IMR-90 (cell line): ENCODE results near the gene SNRK. TPM values are rescaled to one million over a fixed set of nuclear protein-coding genes. Genes with fewer than 3 reads are reported as not detected.

Experiments
- ATAC-seq: fragments of 200-7000 bp; cut with Tn5 transposase; 2 replicates; pipeline ENCODE4 v1.9.1; 2020; ENCODE audit warnings: low read depth, mild to moderate bottlenecking, moderate library complexity
- BruUV-seq: library from RNA; stranded (reverse); fragments of 400-500 nt; replicated peaks from 2 replicates; lab custom pipeline; 2021; lab: Mats Ljungman, UMichigan
- CTCF ChIA-PET: fragments of 300-600 bp; formaldehyde crosslinking; extraction: SDS; loops from one replicate; lab custom pipeline; 2021; ENCODE audit warnings: antibody characterized with exemption; lab: Yijun Ruan, JAX
- POLR2A ChIA-PET: fragments of 300-600 bp; sonication (Branson Sonifier 250); formaldehyde crosslinking; loops from one replicate; lab custom pipeline; 2022; ENCODE audit warnings: antibody characterized with exemption; ENCODE audit not compliant: unreplicated experiment; lab: Charles Lee
- DNase-seq: peaks from one replicate; pipeline ENCODE4 v3.0.0; 2013
- H2AFZ ChIP-seq: replicated peaks from 2 replicates; pipeline ENCODE3; 2013; ENCODE audit warnings: low read length, mild to moderate bottlenecking; ENCODE audit not compliant: poor library complexity
- H2AK5ac ChIP-seq: 2 replicates; pipeline ENCODE4 v1.6.1; 2013; ENCODE audit warnings: low read depth, low read length, inconsistent platforms
- H2AK9ac ChIP-seq: replicated peaks from 2 replicates; pipeline ENCODE3; 2013; ENCODE audit warnings: mild to moderate bottlenecking, low read depth, low read length, moderate library complexity; ENCODE audit not compliant: poor library complexity
- H2BK120ac ChIP-seq: 2 replicates; pipeline ENCODE4 v1.6.1; 2013; ENCODE audit warnings: low read depth, low read length, inconsistent platforms
- H2BK15ac ChIP-seq: 3 replicates; pipeline ENCODE4 v1.6.1; 2013; ENCODE audit warnings: low read depth, low read length, inconsistent platforms
- H2BK20ac ChIP-seq: 2 replicates; pipeline ENCODE4 v1.6.1; 2013; ENCODE audit warnings: low read depth, mild to moderate bottlenecking, inconsistent platforms, low read length, moderate library complexity
- H2BK5ac ChIP-seq: 2 replicates; pipeline ENCODE4 v1.6.1; 2013; ENCODE audit warnings: mild to moderate bottlenecking, low read depth, low read length, inconsistent platforms; ENCODE audit not compliant: poor library complexity, severe bottlenecking
- H3K14ac ChIP-seq: replicated peaks from 2 replicates; pipeline ENCODE4 v1.6.1; 2013; ENCODE audit warnings: low read depth, low read length, inconsistent platforms
- H3K18ac ChIP-seq: 2 replicates; pipeline ENCODE4 v1.6.1; 2013; ENCODE audit warnings: low read depth, low read length, control low read depth
- H3K23ac ChIP-seq: 2 replicates; pipeline ENCODE4 v1.6.1; 2013; ENCODE audit warnings: low read depth, low read length, inconsistent platforms
- H3K27ac ChIP-seq: 2 replicates; pipeline ENCODE4 v1.5.1; 2013; ENCODE audit warnings: mild to moderate bottlenecking, control low read depth, low read length; ENCODE audit not compliant: insufficient read depth
- H3K27me3 ChIP-seq: 2 replicates; pipeline ENCODE4 v1.6.1; 2013; ENCODE audit warnings: low read length; ENCODE audit not compliant: control insufficient read depth, insufficient read depth
- H3K36me3 ChIP-seq: 2 replicates; pipeline ENCODE4 v1.6.1; 2013; ENCODE audit warnings: low read length, mixed read lengths; ENCODE audit not compliant: control insufficient read depth, insufficient read depth
- H3K4ac ChIP-seq: 2 replicates; pipeline ENCODE4 v1.6.1; 2013; ENCODE audit warnings: low read depth, low read length, inconsistent platforms
- H3K4me1 ChIP-seq: 2 replicates; pipeline ENCODE4 v1.6.1; 2013; ENCODE audit warnings: low read length, mixed read lengths; ENCODE audit not compliant: control insufficient read depth, insufficient read depth
- H3K4me2 ChIP-seq: 2 replicates; pipeline ENCODE4 v1.6.1; 2013; ENCODE audit warnings: low read depth, mild to moderate bottlenecking, control low read depth, low read length, moderate library complexity
- H3K4me3 ChIP-seq: 2 replicates; pipeline ENCODE4 v1.5.1; 2013; ENCODE audit warnings: low read depth, mild to moderate bottlenecking, control low read depth, low read length, moderate library complexity; ENCODE audit not compliant: insufficient read depth
- H3K56ac ChIP-seq: 2 replicates; pipeline ENCODE4 v1.6.1; 2013; ENCODE audit warnings: low read length, inconsistent platforms; ENCODE audit not compliant: insufficient read depth; ENCODE audit errors: extremely low read depth
- H3K79me1 ChIP-seq, 2 experiments: 2 replicates each; pipeline ENCODE4 v1.6.1; 2013; ENCODE audit warnings: low read length in 2 of 2, inconsistent platforms in 1 of 2, low read depth in 1 of 2
- H3K9ac ChIP-seq: 2 replicates; pipeline ENCODE4 v1.6.1; 2013; ENCODE audit warnings: low read depth, low read length, control low read depth
- H3K9me1 ChIP-seq: 2 replicates; pipeline ENCODE4 v1.6.1; 2013; ENCODE audit warnings: low read length, inconsistent platforms; ENCODE audit not compliant: insufficient read depth
- H3K9me3 ChIP-seq: 2 replicates; pipeline ENCODE4 v1.6.1; 2013; ENCODE audit warnings: low read length; ENCODE audit not compliant: control insufficient read depth, insufficient read depth
- H4K20me1 ChIP-seq: 2 replicates; pipeline ENCODE4 v1.6.1; 2013; ENCODE audit warnings: low read length, inconsistent platforms; ENCODE audit not compliant: insufficient read depth
- H4K5ac ChIP-seq: 2 replicates; pipeline ENCODE4 v1.6.1; 2013; ENCODE audit warnings: mild to moderate bottlenecking, low read depth, low read length, control low read depth
- H4K8ac ChIP-seq, 2 experiments: 2 replicates each; pipeline ENCODE4 v1.6.1; 2013; ENCODE audit warnings: low read depth in 2 of 2, low read length in 2 of 2, control low read depth in 1 of 2, inconsistent platforms in 1 of 2
- H4K91ac ChIP-seq: 2 replicates; pipeline ENCODE4 v1.6.1; 2013; ENCODE audit warnings: low read depth, low read length, inconsistent platforms; ENCODE audit not compliant: insufficient read depth
- BHLHE40 ChIP-seq: fragments of 150-350 bp; IDR thresholded peaks from 2 replicates; pipeline ENCODE4 v1.6.1; 2016; ENCODE audit warnings: mild to moderate bottlenecking, low read depth, low read length
- FOS ChIP-seq: fragments of 150-350 bp; IDR thresholded peaks from 2 replicates; pipeline ENCODE4 v1.6.1; 2016; ENCODE audit warnings: low read depth, low read length
- MAFK ChIP-seq: IDR thresholded peaks from 2 replicates; pipeline ENCODE4 v1.6.1; 2012; ENCODE audit warnings: low read depth, low read length, improper control_type of control experiment
- MAZ ChIP-seq: IDR thresholded peaks from 2 replicates; pipeline ENCODE4 v1.6.1; 2012; ENCODE audit warnings: low read depth, mild to moderate bottlenecking, low read length, improper control_type of control experiment, moderate library complexity, borderline replicate concordance
- POLR2A ChIP-seq: IDR thresholded peaks from 2 replicates; pipeline ENCODE4 v1.6.1; 2012; ENCODE audit warnings: mild to moderate bottlenecking, low read depth, low read length
- RAD21 ChIP-seq: IDR thresholded peaks from 2 replicates; pipeline ENCODE4 v1.6.1; 2012; ENCODE audit warnings: low read length, improper control_type of control experiment
- RFX5 ChIP-seq: IDR thresholded peaks from 2 replicates; pipeline ENCODE4 v1.8.0; 2012; ENCODE audit warnings: low read depth, mild to moderate bottlenecking, low read length, moderate library complexity
- SMC3 ChIP-seq: fragments of 150-350 bp; IDR thresholded peaks from 2 replicates; pipeline ENCODE4 v1.6.1; 2016; ENCODE audit warnings: low read depth, mild to moderate bottlenecking, antibody characterized with exemption, low read length, moderate library complexity
- WGBS, 2 experiments: methylation state at CpG; one replicate each; pipeline versions ENCODE4 v1.1.5 to v1.1.7; 2013; ENCODE audit warnings: missing lambda C conversion rate in 2 of 2; ENCODE audit not compliant: insufficient read length in 1 of 2; ENCODE audit errors: extremely low coverage in 2 of 2; 5-methylcytosine and 5-hydroxymethylcytosine counted together
- dilution Hi-C: fragments of 300-500 bp; cut with HindIII; formaldehyde crosslinking; loops from one replicate; pipeline ENCODE4 v1.14.3; 2018; ENCODE audit warnings: low sequenced_read_pairs; ENCODE audit not compliant: unreplicated experiment
- in situ Hi-C: fragments of 300-500 bp; cut with MboI; formaldehyde crosslinking; loops from 3 replicates; pipeline ENCODE4 v1.14.3; 2019; ENCODE audit warnings: low sequenced_read_pairs, inconsistent platforms, mixed read lengths
- intact Hi-C: fragments of 100-400 bp; cut with micrococcal nuclease; formaldehyde crosslinking; loops from 2 replicates; pipeline ENCODE4 v1.10.0; 2022
- polyA plus RNA-seq, 3 experiments: library from polyadenylated mRNA; depleted of rRNA; stranded (reverse); fragments of >200 nt; gene quantifications; 2 replicates each; pipeline ENCODE4 v1.2.3, GENCODE V29; 2012; ENCODE audit warnings: low replicate concordance in 1 of 3
- total RNA-seq: library from RNA; depleted of rRNA; stranded (reverse); fragments of >200 nt; gene quantifications from 2 replicates; pipeline ENCODE4 v1.2.3, GENCODE V29; 2012
- TF ChIP-seq, protein P1 (sequence below): fragments of 150-350 bp; IDR thresholded peaks from 2 replicates; pipeline ENCODE4 v1.6.1; 2017; ENCODE audit warnings: mild to moderate bottlenecking, antibody characterized with exemption, low read length, low read depth
- TF ChIP-seq, protein P2 (sequence below): fragments of 150-350 bp; IDR thresholded peaks from 2 replicates; pipeline ENCODE4 v1.6.1; 2016; ENCODE audit warnings: low read depth, mild to moderate bottlenecking, low read length, moderate library complexity, borderline replicate concordance

The SNRK gene
- total and polyA plus RNA-seq, 2 of the 4 experiments (the other 2 are of a cell fraction), result 4.7 to 23.1 TPM

GRCh38 chr3:43335799-43336198, 49.5 kb downstream of the SNRK start:
- Histone ChIP-seq H3K4me3 (no peak overlapping the region), H2AFZ (no peak overlapping the region), H4K91ac (no peak overlapping the region), H3K4me2 (no peak overlapping the region), H3K4ac (no peak overlapping the region), H3K18ac (no peak overlapping the region), H2BK5ac (no peak overlapping the region), H4K20me1 (peaks cover 7% of the 10 kb centered on the region; the same call in 1 of the 2 replicates), H2BK20ac (no peak overlapping the region), H3K4me1 (no peaks in the 10 kb centered on the region), H2AK5ac (no peak overlapping the region), H3K79me1 (peaks cover 21 to 22% of the 10 kb centered on the region in 2 experiments), H3K56ac (no peak overlapping the region), H3K9me3 (peaks cover 22% of the 10 kb centered on the region), H3K14ac (no peak overlapping the region), H2AK9ac (no peak overlapping the region), H3K36me3 (peaks cover 31% of the 10 kb centered on the region), H3K23ac (no peak overlapping the region), H4K5ac (no peak overlapping the region), H3K27ac (no peak overlapping the region), H4K8ac (no peak overlapping the region), H3K27me3 (no peaks in the 10 kb centered on the region), H3K9ac (no peak overlapping the region), H2BK120ac (no peak overlapping the region), H3K9me1 (no peaks in the 10 kb centered on the region; the same call in 1 of the 2 replicates), H2BK15ac (no peak overlapping the region)
- CTCF ChIA-PET, result no interaction called here
- dilution Hi-C loops (no loop called here), intact Hi-C loops (no loop called here), in situ Hi-C loops (no loop called here)
- TF ChIP-seq POLR2A, result no peak
- no peak for TF ChIP-seq RAD21
- TF ChIP-seq, protein P1, sequence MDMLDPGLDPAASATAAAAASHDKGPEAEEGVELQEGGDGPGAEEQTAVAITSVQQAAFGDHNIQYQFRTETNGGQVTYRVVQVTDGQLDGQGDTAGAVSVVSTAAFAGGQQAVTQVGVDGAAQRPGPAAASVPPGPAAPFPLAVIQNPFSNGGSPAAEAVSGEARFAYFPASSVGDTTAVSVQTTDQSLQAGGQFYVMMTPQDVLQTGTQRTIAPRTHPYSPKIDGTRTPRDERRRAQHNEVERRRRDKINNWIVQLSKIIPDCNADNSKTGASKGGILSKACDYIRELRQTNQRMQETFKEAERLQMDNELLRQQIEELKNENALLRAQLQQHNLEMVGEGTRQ, result no peak
- TF ChIP-seq BHLHE40, result no peak
- TF ChIP-seq, protein P2, sequence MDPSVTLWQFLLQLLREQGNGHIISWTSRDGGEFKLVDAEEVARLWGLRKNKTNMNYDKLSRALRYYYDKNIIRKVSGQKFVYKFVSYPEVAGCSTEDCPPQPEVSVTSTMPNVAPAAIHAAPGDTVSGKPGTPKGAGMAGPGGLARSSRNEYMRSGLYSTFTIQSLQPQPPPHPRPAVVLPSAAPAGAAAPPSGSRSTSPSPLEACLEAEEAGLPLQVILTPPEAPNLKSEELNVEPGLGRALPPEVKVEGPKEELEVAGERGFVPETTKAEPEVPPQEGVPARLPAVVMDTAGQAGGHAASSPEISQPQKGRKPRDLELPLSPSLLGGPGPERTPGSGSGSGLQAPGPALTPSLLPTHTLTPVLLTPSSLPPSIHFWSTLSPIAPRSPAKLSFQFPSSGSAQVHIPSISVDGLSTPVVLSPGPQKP, result no peak
- TF ChIP-seq SMC3, result no peak
- no peak for TF ChIP-seq FOS
- TF ChIP-seq RFX5, result no peak
- TF ChIP-seq MAZ, result no peak
- no peak for TF ChIP-seq MAFK
- POLR2A ChIA-PET, result no interaction called here
- ATAC-seq (no peak), DNase-seq (no peak)
- WGBS, 2 experiments, result no CpG with 5 or more reads among the region's 1 CpG
- no TSS peak for BruUV-seq
